Measurements from ENCODE around the gene NFATC1. TPM values are rescaled to one million over a fixed set of nuclear protein-coding genes. Genes with fewer than 3 reads are reported as not detected.

NFATC1 gene
- polyA plus RNA-seq (ENCODE audit: insufficient read length in 4 of 4), result 10 to 100 TPM in 1 of 4 donors, 1 to 10 TPM in 3; 5.5 to 14.8 (median 7.1) TPM

DNA sequence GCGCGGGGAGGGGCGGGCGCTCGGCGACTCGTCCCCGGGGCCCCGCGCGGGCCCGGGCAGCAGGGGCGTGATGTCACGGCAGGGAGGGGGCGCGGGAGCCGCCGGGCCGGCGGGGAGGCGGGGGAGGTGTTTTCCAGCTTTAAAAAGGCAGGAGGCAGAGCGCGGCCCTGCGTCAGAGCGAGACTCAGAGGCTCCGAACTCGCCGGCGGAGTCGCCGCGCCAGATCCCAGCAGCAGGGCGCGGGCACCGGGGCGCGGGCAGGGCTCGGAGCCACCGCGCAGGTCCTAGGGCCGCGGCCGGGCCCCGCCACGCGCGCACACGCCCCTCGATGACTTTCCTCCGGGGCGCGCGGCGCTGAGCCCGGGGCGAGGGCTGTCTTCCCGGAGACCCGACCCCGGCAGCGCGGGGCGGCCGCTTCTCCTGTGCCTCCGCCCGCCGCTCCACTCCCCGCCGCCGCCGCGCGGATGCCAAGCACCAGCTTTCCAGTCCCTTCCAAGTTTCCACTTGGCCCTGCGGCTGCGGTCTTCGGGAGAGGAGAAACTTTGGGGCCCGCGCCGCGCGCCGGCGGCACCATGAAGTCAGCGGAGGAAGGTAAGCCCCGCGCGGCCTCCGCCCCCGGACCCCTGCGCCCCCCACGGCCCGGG is at the start of gene NFATC1:
Gene NFATC1, plus strand, starts transcription at position 170 of the 644 bp plus-strand sequence. Its CDS starts 295 bp downstream, at position 465.
- no peak for DNase-seq (ENCODE audit: low read depth in 4 of 4, low spot score in 3 of 4)

DNA sequence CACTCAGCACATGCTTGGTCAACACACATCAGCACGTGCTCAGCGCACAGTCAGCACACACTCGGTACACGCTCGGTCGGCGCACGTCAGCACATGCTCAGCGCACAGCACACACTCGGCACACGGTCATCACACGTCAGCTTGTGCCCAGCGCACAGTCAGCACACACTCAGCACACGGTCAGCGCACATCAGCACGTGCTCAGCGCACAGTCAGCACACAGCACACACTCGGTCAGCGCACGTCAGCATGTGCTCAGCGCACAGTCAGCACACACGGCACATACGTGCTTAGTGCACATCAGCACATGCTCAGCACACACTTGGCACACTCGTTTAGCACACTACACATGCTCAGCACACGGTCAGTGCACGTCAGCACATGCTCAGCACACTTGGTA is 49.7 kb upstream of the NFATC1 start:
- no peak for DNase-seq (ENCODE audit: low read depth in 4 of 4, low spot score in 3 of 4)

DNA sequence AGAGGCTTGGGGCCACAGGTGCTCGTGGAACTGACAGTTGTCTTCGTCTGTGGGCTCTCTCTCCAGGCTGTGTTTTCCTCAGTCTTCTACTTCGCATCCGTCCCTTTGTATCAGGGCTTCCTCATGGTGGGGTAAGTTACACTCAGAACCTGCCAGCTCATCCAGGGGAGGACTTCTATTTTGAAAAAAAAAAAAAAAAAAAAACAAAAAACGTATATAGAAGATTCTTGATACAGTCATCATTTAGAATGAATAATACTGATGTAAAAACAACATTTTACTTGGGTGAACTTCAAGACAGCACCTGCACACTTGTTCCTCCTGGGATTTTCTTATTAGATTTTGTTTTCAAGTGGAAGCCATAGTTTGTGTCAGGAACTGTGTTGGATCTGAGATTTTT is 47.7 kb upstream of the NFATC1 start:
- DNase-seq (ENCODE audit: low read depth in 4 of 4, low spot score in 3 of 4), result no peak

DNA sequence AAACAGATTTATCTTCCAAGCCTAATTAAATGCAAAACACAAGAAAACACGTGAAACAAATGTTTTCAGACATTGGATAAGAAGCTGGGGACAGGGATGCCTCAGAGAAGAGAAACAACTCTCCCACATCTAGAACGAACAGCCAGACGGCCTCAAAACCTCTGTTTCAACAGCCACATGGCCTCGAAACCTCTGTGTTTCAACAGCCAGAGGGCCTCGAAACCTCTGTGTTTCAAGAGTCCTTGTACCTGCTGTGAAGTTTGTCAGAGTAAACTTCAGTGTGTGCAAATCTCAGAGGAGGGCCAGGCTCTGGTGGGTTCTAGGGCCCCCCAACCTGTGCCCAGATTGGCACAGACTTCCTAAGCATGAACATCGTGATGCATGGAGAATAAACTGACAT is 43.3 kb upstream of the NFATC1 start:
- no peak for DNase-seq (ENCODE audit: low read depth in 4 of 4, low spot score in 3 of 4)

DNA sequence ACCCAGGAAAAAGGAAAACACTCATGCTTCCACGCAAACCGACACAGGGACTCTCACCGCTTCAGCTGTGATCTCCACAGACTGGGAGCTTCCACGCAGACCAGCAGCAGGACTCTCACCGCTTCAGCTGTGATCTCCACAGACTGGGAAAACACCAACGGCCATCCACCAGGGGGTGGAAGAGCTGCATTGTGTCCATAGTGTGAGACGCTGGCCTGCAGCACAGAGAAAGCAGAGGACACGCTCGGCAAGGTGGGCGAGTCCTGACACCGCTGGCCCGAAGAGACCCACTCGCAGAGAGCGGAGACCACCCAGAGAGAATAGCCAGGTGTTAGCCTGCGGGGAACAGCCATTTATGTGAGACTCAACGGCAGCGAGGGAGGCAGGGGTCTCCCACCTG is 42.5 kb upstream of the NFATC1 start:
- peak in 1 of 4 donors; percentile 24 for DNase-seq (ENCODE audit: low read depth in 4 of 4, low spot score in 3 of 4)

DNA sequence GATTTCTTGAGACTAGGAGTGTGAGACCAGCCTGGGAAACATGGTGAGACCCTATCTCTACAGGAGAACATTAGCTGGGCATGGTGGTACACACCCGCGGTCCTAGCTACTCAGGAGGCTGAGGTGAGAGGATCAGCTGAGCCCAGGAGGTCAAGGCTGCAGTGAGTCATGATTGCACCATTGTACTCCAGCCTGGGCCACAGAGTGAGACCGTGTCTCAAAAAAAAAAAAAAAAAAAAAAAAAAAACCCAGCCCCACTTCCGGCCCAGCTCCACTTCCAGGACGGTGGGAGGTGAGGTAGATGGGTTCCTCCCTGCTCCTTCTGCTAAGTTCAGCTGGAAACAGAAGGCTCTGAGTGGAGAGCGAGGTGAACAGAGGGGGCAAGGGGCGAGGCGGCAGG is 41.4 kb upstream of the NFATC1 start:
- DNase-seq (ENCODE audit: low read depth in 4 of 4, low spot score in 3 of 4), result no peak

DNA sequence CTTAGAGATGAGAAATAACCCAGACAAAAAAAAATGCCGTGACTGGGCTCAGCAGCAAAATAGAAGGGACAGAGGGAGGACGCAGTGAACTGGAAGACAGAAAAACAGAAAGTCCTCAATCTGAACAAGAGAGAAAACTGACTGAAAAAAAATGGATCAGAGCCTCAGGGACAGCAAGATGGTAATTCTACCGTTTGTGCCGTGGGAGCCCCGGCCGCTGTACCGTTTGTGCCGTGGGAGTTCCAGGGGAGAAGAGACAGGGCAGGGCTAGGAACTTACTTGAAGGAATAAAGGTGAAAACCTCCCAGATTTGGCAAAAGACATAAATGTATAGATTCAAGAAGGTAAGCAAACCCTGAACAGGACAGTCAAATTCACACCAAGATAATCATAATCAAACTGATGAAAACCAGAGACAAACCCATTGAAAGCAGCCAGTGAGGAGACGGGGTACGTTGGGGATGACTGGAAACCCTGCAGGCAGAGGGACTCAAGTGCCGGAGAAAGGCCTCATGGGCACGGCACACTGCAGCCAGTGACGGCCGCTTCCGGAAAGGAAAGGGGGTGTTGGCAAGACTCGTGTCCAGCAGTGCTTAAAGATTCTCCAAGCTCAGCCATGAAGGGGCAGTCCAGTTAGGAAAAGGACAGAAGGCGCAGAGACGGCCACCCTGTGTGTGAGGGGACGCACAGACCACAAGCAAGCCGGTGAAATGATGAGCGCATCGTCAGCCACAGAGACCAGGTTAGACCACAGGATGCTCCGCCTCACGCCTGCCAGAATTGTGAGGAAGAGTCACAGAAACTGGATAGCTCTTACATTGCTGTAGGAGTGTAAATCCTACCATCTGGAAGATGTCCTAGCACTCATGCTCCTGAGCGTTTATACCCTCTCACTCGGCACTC is 40.0 kb upstream of the NFATC1 start:
- no peak for DNase-seq (ENCODE audit: low read depth in 4 of 4, low spot score in 3 of 4)

DNA sequence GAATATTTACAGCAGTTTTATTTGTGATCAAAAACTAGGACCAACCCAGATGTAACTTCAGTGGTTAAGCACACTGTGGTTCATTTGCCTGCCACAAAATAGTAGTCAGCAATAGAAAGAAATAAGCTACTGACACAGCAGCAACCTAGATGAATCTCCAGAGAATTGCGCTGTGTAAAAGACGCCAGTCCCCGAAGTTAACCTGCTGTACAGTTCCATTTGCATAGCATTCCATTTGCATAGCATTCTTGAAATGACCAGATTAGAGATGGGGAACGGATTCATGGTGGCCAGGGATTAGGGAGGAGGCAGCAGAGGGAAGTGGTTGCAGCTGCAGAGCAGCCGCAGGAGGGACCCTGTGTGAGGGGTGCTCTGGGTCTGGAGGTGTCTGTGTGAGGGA is 39.3 kb upstream of the NFATC1 start:
- DNase-seq (ENCODE audit: low read depth in 4 of 4, low spot score in 3 of 4), result no peak

DNA sequence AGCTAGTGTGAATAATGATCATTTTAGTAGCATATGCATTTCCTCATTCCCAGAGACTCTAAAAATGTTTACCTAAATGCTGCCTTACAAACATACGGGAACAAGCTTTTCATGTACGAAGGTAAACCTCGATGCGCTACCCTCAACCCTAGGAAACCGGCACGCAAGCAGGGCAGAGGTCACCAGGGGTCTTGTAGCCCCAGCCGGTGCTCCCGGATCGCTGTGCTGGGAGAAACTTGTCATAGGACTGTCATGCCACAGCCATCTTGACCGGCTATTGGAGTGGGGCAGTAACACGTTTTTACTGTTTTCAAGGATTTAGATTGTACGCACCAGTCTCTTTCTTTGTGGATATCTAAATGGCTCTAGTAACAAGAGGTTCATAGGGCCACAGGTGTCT is 34.8 kb upstream of the NFATC1 start:
- DNase-seq (ENCODE audit: low read depth in 4 of 4, low spot score in 3 of 4), result no peak

DNA sequence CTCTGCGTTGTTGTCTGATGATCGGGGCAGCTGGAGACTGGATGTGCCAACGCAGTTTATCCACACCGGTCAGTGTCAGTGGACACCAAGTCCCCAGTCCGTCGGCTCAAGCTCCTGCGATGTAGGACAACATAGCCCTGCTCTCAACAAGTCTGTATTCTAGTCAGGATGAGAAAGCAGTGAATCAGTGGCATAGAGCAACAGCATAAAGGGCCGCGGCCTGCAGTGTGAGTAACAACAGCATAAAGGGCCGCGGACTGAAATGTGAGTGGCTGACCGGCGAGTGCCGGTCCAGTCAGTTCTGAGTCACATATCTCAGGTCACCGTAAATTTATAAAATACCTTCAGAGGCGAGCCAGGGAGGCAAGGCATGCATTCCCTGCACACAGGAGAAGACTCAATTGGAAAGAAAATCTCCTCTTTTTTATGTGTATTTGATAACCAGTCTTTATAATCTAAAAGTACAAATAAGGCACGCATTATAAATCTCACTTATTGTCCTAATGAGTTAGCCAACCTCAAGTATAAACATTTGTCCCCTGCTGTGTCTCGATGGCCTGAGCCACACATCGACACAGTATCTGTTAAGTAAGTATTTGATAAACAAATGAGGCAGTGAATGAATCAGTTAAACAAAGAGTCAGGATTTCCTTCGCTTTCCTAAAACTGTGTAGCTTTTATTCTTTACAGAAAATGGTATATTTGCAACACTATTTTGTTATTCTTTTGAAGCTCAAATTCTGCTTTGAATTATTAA is 33.8 kb upstream of the NFATC1 start:
- DNase-seq (ENCODE audit: low read depth in 4 of 4, low spot score in 3 of 4), result no peak

DNA sequence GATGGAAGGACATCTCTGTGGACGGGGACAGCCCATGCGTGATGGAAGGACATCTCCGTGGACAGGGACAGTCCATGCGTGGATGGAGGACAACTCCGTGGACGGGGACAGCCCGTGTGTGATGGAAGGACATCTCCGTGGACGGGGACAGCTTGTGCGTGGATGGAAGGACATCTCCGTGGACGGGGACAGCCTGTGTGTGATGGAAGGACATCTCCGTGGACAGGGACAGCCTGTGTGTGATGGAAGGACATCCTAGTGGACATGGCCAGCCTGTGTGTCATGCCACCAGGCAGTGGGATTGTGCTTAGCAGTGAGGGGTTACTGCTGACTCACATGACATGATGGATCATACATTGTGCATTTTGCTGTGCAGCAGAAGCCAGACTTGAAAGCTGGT is 30.0 kb upstream of the NFATC1 start:
- DNase-seq (ENCODE audit: low read depth in 4 of 4, low spot score in 3 of 4), result no peak

DNA sequence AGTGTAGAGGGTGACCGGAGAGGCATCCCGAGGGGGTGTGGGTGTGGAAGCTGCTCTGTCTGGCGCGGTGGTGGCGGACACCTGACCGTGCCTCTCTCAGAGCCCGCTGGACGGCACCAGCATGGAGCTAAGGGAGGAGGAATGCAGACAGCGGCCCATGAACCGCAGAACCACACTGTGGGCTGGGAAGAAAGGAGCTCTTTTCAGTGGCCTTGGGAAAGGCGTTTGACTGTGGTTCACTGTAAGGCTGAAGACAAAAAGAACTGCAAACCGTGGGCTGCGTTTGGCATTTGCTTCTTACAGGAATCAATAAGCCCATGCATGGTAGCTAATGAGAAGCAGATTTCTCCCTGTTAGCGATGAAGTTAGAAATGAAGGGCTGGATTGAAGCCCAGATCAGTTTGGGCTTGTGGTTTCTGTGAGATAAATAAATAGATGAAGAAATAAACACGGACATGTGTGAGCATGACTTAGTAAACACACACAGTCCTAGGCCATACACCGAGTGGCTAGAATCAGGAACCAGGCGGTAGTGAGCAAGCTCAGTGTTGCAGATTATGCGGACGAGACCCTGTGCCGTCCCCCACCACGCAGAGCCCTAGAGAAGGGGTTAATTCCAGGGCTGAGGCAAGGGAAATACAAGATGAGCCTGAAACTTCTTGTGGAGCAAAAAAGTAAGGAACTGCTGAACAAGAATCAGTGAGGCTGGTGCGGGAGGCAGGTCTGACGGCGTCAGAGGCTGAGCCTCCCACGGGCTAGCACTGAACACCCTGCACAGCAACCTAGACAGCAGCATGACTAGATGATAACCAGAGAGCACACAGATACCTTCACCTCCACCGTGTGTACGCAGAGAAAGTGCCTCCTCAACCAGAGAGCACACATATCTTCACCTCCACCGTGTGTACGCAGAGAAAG is 29.3 kb upstream of the NFATC1 start:
- no peak for DNase-seq (ENCODE audit: low read depth in 4 of 4, low spot score in 3 of 4)

DNA sequence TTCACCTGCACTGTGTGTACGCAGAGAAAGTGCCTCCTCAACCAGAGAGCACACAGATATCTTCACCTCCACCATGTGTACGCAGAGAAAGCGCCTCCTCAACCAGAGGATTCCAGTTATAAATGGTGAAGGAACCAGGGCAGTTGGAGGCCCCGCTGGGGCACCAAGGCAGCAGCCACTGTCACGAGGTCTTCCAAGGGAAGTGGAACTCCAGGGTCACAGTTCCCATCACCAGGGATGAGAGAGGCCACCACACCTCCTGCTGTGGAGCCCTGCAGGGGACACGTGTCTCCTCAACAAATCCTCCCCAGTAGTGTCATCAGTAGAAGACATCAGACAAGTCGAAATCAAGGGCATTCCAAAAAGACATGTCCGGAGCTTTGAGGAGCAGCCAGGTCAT is 28.2 kb upstream of the NFATC1 start:
- no peak for DNase-seq (ENCODE audit: low read depth in 4 of 4, low spot score in 3 of 4)

DNA sequence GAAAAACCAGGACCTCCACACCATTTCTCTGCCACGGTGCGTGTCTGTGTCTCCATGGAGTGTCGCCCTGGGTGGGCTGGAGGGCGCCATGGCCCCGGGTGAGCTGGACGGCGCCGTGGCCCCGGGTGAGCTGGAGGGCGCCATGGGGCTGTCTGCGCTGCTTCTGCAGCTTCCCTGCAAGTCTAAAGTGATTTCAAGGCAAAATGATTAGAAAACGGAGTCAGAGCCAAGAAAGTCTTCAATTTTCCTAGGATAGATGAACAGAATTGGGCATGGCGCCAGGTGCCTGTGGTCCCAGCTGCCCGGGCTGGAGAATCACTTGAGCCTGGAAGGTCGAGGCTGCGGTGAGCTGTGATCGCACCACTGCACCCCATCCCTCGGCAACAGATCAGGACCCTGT is 27.7 kb upstream of the NFATC1 start:
- DNase-seq (ENCODE audit: low read depth in 4 of 4, low spot score in 3 of 4), result no peak

DNA sequence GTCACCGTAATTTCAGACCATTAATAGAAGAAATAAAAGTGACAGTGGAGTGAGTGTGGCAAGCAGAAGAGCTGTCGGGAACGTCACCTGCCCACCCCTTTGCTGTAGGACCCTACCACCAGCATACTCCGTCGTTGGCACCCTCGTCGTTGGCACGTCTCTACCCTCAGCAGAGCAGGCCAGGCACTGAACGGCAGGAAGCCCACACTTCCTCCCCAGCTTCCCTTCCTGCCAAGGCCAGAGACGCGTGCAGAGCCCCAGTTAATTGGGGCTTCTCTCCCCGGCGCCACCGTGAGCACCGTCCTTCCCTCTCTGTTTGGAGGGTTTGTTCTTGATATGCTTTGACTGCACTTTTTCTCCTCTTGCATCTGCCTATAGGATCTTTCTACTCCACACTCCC is 27.0 kb upstream of the NFATC1 start:
- no peak for DNase-seq (ENCODE audit: low read depth in 4 of 4, low spot score in 3 of 4)

DNA sequence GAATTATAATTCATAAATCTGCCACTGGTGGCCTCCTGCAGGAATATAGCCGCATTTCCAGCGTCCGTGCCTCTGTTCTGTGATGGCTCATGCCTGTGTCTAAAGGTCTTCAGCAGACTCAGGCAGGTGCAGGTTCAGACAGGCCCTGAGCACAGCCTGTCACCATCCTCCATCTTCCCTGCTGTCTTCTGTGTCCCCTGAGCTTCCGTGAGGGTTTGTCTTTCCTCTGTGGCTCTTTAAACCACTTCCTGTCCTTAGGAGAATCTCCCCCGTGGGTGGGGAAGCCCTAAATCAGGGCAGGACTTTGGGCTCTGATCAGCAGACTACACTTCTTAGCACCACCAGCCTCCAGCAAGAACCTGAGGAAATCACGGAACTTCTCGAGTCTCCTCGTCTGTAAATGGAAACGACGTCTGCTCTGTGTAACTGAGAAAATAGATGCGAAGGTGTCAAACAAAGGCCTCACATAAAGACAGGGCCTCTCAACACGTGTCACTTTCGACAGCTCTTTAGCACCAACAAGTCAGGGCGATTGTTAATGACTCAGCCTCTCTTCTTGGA is 24.1 kb upstream of the NFATC1 start:
- no peak for DNase-seq (ENCODE audit: low read depth in 4 of 4, low spot score in 3 of 4)

DNA sequence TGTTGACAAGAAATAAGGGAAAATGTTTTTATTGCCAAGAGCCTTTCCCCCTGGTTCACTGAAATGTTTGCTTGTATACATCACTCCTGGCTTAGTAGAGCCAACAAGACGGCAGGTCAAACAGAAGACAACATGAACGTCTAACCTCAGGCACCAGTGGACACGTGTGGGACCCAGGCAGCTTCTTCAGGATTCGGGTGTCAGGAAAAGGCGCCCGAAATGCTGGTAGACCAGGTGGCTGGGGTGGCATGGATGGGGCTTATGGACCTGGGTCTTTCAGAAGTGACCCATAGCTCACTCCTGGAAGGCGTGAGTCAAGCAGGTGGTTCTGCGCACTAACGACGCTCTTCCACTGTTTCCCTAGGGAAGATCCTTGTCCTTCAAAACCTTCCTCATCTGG is 23.3 kb upstream of the NFATC1 start:
- no peak for DNase-seq (ENCODE audit: low read depth in 4 of 4, low spot score in 3 of 4)

DNA sequence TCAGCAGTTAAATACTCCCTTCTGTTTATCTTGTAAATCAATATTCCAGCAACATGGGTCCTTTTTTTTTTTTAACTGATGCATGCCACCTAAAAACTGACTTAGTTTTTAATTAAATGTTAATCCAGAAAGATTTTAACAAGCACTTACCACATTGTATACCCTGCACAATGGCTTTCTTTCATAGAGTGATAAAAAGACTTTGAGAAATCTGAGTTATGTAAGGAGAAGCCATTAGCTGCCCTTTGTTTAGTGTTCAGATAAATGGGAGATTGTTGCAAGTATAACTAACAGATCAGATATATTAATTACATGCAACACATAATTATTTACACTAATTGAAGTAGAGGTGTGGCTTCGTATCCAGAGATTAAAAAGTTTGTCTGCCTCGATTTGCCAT is 22.7 kb upstream of the NFATC1 start:
- no peak for DNase-seq (ENCODE audit: low read depth in 4 of 4, low spot score in 3 of 4)

DNA sequence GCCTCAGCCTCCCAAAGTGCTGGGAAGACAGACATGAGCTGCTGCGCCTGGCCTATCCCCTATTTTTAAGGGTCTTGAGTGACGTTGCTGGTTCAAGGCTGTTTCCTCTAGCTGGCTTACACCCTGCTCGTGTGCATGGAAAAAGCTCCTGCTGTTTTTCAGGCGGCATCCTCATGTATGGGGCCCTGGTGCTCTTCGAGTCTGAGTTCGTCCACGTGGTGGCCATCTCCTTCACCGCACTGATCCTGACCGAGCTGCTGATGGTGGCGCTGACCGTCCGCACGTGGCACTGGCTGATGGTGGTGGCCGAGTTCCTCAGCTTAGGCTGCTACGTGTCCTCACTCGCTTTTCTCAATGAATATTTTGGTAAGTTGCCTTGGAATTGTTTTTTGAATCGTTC is 22.0 kb upstream of the NFATC1 start:
- DNase-seq (ENCODE audit: low read depth in 4 of 4, low spot score in 3 of 4), result no peak

All from left renal pelvis (tissue), 4 donors.